NCI-H2171 (cell line): Measurements from ENCODE around the gene ME3.
"Not testable (repeated sequence)": the region's sequence is repeated elsewhere in the genome, so short reads cannot be mapped to it uniquely, and the experiment has no call there.

ENCODE experiments used
- DNase-seq: peaks from one replicate; lab custom pipeline; 2025; lab: John Stamatoyannopoulos, UW

Gene ME3

GRCh38 chr11:86558841-86559240 lies 113.6 kb downstream of the ME3 start:
- no peak for DNase-seq

DNA sequence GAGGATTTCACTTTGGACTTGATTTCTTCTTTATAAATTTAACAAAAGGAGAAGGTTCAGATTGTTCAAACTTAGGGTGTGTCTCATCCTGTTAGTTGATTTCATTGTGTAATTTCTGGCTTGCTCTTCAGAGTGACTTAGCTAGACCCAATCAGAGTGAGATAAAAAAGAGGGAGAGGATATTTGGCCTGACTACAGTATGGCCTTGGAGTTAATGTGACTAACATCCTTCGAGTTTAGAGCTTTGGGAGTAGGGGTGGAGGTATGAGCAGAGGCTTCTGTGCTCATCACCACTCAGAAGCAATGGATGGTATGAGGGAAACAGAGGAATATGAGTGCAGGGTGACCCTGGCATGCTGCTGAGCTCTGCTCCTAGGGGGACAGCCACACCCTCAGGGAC lies 114.2 kb downstream of the ME3 start:
- no peak for DNase-seq

- no peak for DNase-seq
Measured at GRCh38 chr11:86555866-86556265, 116.5 kb downstream of the ME3 start.

DNA sequence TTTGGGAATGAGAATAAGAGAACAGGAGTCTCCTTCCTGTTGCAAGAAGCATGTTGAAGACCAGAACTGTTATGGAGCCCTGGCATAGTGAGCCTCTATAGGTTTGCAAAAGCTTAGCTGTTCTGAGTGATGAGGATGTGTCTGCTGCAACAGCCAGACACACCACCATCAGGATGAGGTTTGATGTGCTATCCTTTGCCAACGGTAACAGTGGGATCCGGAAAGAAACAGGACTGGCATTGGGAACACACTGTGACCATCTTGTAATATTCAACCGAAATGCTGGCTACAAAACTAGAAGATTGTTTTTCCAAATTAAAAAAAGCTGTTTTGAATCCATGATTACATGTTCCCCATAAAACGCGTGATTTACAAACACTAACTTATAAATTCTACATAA lies 117.0 kb downstream of the ME3 start:
- DNase-seq: no peak

DNA sequence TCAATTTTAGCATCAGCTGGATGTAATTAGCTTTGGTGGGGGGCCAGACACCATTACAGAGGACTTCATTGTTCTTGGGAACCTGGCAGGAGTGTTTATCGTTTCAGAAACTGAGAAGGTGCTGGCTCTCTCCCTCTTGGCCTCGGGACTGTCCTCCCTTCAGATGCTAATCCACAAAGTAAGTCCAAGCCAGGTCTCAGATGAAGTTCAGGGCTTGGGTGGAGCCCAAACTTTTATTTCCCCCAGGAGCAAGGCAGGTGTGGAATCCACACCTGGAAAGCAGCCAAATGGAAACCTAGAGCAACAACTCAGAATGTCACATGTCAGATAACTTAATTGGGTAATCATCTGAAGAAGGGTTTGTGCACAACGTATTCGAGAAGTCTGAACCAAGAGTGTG lies 119.2 kb downstream of the ME3 start:
- DNase-seq: peak; percentile 84

DNA sequence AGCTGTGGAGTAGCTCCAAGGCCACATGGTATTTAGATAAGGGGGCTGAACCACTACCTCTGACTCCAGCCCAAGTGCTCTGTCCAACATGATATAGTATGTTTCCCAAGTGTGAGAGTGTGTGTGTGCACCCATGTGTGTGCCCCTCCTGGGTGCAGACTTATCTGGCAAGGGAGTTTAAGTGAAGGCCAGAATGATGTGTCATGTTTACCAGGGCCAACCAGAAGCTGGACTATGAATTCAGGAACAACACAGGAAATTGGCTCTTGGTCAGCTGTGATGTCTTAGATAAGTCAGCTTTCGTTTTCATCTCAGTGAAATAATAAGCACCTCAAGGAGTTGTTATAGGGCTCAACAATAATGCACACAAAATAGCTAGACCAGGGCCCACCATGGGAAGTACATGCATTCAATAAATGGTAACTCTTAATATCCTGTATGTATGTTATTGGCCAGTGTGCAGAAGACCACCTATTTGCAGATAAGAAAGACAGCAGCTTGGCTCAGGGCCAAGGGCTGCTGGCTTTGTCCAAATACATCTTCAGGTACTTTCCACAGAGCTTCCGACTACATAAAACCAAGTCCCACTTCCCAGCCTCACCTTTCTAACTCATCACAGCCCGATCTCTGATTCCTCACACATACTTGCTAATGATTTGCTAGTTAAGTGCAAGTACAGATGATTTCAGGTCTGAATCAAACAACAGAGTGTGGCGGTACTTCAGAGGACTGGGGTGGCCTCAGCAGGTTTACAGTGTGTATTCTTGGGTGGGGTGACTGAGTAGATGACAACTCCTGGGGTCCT lies 120.9 kb downstream of the ME3 start:
- no peak for DNase-seq

DNA sequence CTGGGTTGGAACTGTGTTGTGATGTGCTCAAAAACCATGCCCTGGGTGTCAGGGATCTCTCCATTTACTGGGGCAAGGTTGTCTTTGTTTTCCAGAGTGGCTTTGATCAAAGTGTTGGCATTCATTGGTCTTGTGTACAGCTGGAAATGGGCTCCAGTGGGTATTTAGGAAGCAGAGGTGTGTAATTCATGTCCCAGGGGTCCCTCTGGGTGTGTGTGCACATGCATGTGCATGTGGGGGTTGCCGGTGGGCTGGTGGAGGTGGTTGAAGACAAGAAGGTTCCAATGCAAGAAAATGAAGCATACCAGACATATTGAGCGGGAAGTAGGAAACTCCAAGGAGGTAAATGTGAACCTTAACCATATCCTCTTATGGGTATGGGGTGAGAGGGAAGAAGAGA lies 121.7 kb downstream of the ME3 start:
- DNase-seq: no peak

- DNase-seq: no peak
Measured at GRCh38 chr11:86548271-86548917, 124.0 kb downstream of the ME3 start.

GRCh38 chr11:86547727-86548126 lies 124.7 kb downstream of the ME3 start:
- DNase-seq: no peak

GRCh38 chr11:86541299-86541698 lies 131.1 kb downstream of the ME3 start:
- DNase-seq: not testable (repeated sequence)

- DNase-seq: no peak
Measured at GRCh38 chr11:86538223-86538548, 134.2 kb downstream of the ME3 start.

DNA sequence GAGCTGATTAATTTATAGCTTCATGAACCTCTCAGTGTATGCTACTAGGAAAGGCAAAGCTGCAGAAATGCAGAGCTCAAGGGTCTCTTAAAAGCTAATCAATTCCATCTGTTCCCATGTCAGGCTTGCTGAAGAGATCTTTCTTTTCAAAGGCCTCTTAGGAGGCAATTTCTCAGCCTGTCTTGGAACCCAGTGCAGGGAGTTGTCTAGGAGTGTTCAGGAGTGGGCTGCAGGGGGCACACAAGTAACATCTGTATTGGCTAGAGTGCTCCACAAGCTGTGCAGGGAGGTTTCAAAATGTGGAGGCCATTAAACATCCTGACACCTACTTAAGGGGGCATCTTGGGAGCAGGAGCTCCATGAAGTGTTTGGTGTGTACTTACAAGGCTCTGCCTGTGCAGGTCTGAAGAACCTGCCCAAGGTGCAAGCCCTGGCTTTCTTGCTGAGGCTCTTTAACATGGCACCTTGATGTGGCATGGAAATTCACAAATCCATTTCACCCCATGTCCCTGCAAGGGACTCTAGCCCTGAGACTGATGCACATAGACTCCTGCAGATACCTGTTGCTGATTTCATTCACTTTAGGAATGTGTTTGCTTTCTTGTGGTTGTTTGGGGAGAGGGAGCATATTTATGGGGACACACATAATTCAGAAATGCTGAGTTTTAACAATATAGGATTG lies 134.7 kb downstream of the ME3 start:
- DNase-seq: no peak

DNA sequence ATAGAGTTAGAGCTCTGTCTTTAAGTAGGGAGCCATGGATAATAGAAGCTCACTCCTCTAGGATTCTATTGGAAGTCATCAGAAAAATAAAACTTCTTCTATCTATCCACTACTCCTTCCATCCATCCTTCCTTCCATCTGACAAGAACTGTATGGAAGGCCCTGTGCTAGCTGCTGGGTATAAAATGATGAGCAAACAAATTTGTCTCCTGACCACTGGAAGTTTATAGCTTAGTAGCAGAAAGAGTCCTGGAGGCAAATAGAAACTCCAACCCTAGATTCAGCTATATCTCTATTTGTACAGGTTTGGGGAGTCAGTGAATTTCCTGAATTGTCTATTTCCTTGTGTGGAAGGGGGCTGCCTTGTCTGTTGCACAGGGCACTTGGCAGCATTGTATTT lies 136.6 kb downstream of the ME3 start:
- DNase-seq: no peak

DNA sequence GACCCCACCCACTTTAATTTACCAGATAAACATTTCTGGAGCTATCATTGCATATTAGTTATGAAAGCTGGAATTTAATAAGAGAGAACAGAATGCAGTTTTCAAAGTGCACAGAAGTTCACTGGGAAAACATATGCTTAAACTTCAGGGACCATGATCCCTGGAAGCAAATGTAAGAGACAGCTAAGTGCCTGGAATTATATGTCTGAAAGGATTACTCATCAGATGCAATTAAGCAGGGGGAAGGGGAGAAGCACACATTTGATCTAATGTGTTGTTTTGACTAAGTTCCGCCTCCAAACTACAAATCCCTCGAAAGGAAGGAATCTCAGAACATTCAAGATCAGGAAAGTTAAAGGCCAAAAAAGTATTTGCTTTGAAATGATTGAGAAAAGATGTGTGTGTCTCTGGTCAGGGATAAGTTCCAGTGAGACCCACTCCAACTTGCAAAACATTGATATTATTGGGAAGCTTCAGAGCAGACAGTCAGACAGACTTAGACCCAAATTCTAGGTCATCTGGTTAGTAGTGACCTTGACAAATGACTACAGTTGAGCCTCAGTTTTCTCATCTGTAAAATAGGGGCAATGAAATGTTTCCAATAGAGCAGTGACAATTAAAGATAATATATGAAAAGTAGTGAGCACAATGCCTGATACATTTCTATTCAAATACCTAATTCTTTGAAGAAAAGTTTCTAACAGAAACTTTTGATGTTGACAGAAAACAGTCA lies 147.6 kb downstream of the ME3 start:
- DNase-seq: no peak

DNA sequence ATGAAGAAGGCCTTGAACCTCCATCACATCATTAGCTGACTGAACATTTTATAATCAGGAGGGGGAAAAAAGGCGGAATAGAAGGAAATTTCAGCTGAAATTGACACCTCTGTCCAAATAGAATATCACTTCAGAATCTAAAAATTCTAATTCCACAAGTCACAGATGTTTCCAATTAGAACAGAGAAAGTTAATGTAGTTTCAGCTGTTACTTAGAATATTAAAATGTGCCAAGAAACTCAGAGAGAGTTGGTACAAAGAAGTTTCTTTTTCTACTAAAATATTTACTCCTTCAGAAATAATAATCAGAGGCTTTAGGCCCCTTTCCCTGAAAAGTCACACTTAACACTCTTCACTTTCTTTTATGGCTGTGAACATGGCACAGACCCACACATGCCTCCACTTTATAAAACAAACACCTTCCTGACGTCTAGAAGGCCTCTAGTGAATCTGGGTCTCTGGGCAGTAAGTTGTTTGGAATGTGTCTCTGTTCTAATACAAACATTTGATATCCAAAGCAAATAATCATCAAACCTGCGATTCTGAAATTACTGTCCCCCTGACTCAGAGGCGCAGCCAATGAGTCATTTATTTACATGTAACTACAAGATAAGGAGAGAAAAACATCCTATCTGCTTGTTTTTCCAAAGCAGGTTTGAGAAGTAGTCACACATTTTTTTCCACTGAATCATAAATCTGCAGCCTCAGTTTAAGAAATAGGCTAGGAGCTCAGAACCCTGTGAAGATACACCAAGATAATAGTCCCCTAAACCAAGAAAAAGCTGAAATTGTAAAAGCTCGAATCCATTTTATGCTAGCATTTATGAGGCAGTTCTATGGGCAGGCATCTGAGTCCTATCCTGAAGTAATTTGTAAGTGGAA lies 148.4 kb downstream of the ME3 start:
- DNase-seq: no peak

- not testable (repeated sequence) for DNase-seq
Measured at GRCh38 chr11:86522512-86522911, 149.9 kb downstream of the ME3 start.

- DNase-seq: no peak
Measured at GRCh38 chr11:86519064-86519911, 153.1 kb downstream of the ME3 start.

- no peak for DNase-seq
Measured at GRCh38 chr11:86518211-86518610, 154.2 kb downstream of the ME3 start.

DNA sequence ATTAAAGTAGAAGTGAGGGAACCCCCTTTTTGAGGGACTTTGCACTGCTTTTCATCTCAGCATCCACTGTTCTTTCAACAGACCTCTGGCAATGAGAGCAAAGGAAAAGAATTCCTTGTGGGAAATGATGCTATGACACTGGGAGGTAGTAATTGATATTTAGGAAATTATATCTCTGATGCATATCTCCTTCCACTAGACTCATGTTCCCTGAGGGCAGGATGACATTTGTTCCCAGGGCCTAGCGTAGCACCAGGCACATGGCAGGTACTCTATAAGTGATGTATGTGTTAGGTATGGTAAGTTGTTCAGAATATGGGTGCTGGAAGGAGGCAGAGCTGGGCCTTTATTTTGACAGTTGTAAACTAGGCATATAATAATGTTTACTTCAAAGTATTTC lies 154.9 kb downstream of the ME3 start:
- DNase-seq: no peak

- DNase-seq: no peak
Measured at GRCh38 chr11:86515297-86516094, 156.9 kb downstream of the ME3 start.
